HEK293 (cell line): Measurements from ENCODE around the gene STK40.

Source experiments
- ATF2 ChIP-seq: fragments of 450-650 bp; formaldehyde crosslinking; IDR thresholded peaks from 2 replicates; pipeline ENCODE4 v1.5.1; 2016; ENCODE audit warnings: missing biosample characterization, missing genetic modification characterization, low read depth
- CTCF ChIP-seq: fragments of 450-650 bp; formaldehyde crosslinking; IDR thresholded peaks from 2 replicates; pipeline ENCODE4 v1.5.1; 2016; ENCODE audit warnings: missing biosample characterization, missing genetic modification characterization
- MYNN ChIP-seq: fragments of 450-650 bp; formaldehyde crosslinking; IDR thresholded peaks from 2 replicates; pipeline ENCODE4 v1.5.1; 2016; ENCODE audit warnings: missing biosample characterization, missing genetic modification characterization, borderline replicate concordance
- ZNF391 ChIP-seq: fragments of 450-650 bp; formaldehyde crosslinking; IDR thresholded peaks from 2 replicates; pipeline ENCODE4 v1.5.1; 2016; ENCODE audit warnings: low read depth, missing biosample characterization, missing genetic modification characterization, borderline replicate concordance
- ZNF623 ChIP-seq: fragments of 450-650 bp; formaldehyde crosslinking; IDR thresholded peaks from 2 replicates; pipeline ENCODE4 v1.5.1; 2016; ENCODE audit warnings: missing biosample characterization, missing genetic modification characterization

GRCh38 chr1:36320291-36320761 is 65.4 kb downstream of the STK40 start:
- TF ChIP-seq CTCF (tag by site-specific recombination) (no peak), ATF2 (no peak), ZNF391 (no peak), ZNF623 (tag by site-specific recombination) (no peak), MYNN (tag by site-specific recombination) (no peak)
